ENCODE measurements around the gene VAV1.
"Not testable (repeated sequence)": the region's sequence is repeated elsewhere in the genome, so short reads cannot be mapped to it uniquely, and the experiment has no call there.

Gene VAV1

DNA sequence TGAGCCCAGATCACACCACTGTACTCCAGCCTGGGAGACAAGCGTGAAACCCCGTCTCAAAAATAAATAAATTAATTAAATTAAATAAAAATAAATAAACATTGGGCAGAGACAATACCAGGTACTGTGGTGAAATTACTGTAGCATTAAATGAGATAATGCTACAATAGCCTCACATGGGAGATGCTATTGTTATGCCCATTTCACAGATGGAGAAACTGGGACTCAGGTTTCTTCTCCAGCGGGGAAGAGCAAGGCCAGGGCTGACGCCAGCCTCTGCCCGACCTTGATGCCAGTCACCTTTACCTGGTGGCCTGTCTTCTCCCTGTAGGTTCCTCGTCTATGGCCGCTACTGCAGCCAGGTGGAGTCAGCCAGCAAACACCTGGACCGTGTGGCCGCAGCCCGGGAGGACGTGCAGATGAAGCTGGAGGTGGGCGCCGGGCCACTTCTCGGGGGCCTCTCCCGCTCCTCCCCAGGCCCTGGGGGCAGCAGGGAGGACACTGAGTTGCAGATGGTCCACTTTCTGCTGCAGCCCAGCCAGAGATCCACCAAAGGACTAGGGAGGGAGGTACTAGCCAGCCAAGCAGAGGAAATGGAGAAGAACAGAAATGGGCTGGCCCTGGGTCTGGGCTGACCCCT lies 53.9 kb downstream of the VAV1 start:
- Histone ChIP-seq H3K27ac (ENCODE audit: low read length) (no peak overlapping the region), H3K9me3 (ENCODE audit: control insufficient read depth in 1 of 2, low read length in 2 of 2) (no peaks in the 10 kb centered on the region), H3K27me3 (ENCODE audit: low read depth, low read length) (no peaks in the 10 kb centered on the region), H3K4me3 (ENCODE audit: low read depth in 1 of 2, low read length in 2 of 2) (no peak overlapping the region), H3K4me1 (ENCODE audit: control insufficient read depth in 1 of 2, insufficient read depth in 2 of 2, low read length in 2 of 2) (no peaks in the 10 kb centered on the region), H3K36me3 (ENCODE audit: control insufficient read depth in 1 of 2, insufficient read depth in 2 of 2, low read length in 2 of 2) (no peaks in the 10 kb centered on the region)

DNA sequence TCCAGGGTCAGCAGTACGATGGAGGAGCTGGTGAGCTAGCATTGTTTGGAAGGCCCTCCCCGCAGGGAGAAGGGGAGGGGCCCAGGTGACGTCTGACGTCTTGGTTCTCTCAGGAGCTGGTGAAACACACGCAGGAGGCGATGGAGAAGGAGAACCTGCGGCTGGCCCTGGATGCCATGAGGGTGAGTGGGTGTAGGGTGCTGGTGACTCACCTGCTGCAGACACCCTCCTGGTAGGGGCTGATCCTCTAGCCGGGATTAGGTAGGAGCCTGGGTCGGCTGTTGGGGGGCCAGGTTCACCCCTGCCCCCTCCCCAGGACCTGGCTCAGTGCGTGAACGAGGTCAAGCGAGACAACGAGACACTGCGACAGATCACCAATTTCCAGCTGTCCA lies 55.8 kb downstream of the VAV1 start:
- Histone ChIP-seq H3K27me3 (ENCODE audit: low read depth, low read length) (no peaks in the 10 kb centered on the region), H3K36me3 (ENCODE audit: control insufficient read depth in 1 of 2, insufficient read depth in 2 of 2, low read length in 2 of 2) (no peaks in the 10 kb centered on the region), H3K4me3 (ENCODE audit: low read depth in 1 of 2, low read length in 2 of 2) (no peak overlapping the region), H3K4me1 (ENCODE audit: control insufficient read depth in 1 of 2, insufficient read depth in 2 of 2, low read length in 2 of 2) (no peaks in the 10 kb centered on the region), H3K9me3 (ENCODE audit: control insufficient read depth in 1 of 2, low read length in 2 of 2) (no peaks in the 10 kb centered on the region), H3K27ac (ENCODE audit: low read length) (no peak overlapping the region)

DNA sequence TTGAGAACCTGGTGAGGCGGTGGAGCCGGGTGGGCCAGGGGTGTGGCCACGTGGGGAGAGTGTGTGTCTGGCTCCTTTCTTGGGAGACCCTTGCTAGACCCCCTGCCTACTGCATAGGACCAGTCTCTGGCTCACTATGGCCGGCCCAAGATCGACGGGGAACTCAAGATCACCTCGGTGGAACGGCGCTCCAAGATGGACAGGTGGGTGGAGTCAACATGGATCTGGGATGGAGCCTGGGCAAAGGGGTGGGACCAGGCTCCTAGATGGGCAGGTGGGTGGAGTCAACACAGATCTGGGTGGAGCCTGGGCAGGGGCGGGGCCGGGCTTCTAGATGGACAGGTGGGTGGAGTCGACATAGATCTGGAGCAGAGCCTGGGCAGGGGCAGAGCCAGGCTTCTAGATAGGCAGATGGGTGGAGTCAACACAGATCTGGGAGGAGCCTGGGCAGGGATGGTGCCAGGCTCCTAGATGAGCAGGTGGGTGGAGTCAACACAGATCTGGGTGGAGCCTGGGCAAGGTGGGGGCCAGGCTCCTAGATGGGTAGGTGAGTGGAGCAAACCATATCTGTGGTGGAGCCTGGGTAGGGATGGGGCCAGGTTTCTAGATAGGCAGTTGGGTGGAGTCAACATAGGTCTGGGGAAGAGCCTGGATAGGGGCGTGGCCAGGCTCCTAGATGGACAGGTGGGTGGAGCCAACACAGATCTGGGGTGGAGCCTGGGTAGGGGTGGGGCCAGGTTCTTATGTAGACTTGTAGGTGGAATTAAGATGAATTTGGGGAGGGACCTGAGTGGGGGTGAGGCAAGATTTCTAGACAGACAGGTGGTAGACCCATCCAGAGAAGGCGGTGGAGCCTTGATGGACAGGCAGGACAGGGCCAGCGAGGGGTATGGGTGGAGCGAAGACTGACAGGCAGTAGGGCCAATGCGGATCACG lies 56.5 kb downstream of the VAV1 start:
- Histone ChIP-seq H3K9me3 (ENCODE audit: control insufficient read depth in 1 of 2, low read length in 2 of 2) (no peaks in the 10 kb centered on the region), H3K4me1 (ENCODE audit: control insufficient read depth in 1 of 2, insufficient read depth in 2 of 2, low read length in 2 of 2) (no peaks in the 10 kb centered on the region), H3K4me3 (ENCODE audit: low read depth in 1 of 2, low read length in 2 of 2) (no peak overlapping the region), H3K27me3 (ENCODE audit: low read depth, low read length) (no peaks in the 10 kb centered on the region), H3K36me3 (ENCODE audit: control insufficient read depth in 1 of 2, insufficient read depth in 2 of 2, low read length in 2 of 2) (no peaks in the 10 kb centered on the region), H3K27ac (ENCODE audit: low read length) (no peak overlapping the region)

DNA sequence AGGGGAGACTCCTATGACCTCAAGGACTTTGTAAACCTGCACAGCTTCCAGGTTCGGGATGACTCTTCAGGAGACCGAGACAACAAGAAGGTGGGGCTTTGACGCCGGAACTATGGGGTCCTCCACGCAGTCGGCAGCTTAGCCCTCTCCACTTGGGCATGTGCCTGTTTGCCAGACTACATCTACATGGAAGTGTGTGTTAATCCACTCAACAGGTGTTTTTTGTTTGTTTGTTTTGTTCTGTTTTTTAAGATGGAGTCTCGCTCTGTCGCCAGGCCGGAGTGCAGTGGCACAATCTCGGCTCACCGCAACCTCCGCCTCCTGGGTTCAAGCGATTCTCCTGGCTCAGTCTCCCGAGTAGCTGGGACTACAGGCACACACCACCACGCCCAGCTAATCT lies 57.3 kb downstream of the VAV1 start:
- not testable (repeated sequence) for H3K9me3 ChIP-seq (ENCODE audit: control insufficient read depth in 1 of 2, low read length in 2 of 2); H3K27ac ChIP-seq (ENCODE audit: low read length); H3K4me1 ChIP-seq (ENCODE audit: control insufficient read depth in 1 of 2, insufficient read depth in 2 of 2, low read length in 2 of 2); H3K4me3 ChIP-seq (ENCODE audit: low read depth in 1 of 2, low read length in 2 of 2); H3K36me3 ChIP-seq (ENCODE audit: control insufficient read depth in 1 of 2, insufficient read depth in 2 of 2, low read length in 2 of 2); H3K27me3 ChIP-seq (ENCODE audit: low read depth, low read length)

DNA sequence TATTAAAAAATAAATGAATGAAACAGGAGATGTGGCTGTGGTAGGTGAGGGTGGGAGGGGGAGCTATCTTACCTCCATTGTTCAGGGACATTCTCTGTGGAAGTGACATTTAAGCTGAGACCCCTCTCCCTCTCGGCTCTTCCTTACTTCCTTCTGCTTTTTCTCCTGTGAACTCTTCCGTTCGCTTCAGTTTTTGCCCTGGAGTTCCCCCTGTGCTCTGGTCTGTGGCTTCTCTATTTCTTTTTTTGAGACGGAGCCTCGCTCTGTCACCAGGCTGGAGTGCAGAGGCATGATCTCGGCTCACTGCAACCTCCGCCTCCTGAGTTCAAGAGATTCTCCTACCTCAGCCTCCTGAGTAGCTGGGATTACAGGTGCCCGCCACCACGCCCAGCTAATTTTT lies 58.6 kb downstream of the VAV1 start:
- H3K9me3 ChIP-seq (ENCODE audit: control insufficient read depth in 1 of 2, low read length in 2 of 2); H3K4me3 ChIP-seq (ENCODE audit: low read depth in 1 of 2, low read length in 2 of 2); H3K36me3 ChIP-seq (ENCODE audit: control insufficient read depth in 1 of 2, insufficient read depth in 2 of 2, low read length in 2 of 2); H3K27ac ChIP-seq (ENCODE audit: low read length); H3K4me1 ChIP-seq (ENCODE audit: control insufficient read depth in 1 of 2, insufficient read depth in 2 of 2, low read length in 2 of 2); H3K27me3 ChIP-seq (ENCODE audit: low read depth, low read length): not testable (repeated sequence)

DNA sequence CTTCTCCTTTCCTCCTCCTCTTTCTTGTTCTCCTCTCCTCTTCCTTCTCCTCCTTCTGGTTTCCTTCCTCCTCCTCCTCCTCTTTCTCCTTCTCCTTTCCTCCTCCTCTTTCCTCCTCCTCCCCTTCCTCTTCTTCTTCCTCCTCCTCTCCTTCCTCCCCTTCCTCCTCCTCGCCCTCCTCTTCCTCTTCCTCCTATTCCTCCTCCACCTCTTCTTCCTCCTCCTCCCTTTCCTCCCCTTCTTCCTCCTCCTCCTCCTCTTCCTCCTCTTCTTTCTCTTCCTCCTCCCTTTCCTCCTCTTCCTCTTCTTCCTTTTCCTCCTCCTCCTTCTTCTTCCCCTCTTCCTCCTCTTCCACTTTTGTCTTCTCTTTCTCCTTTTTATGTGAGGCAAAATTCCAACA lies 59.9 kb downstream of the VAV1 start:
- Histone ChIP-seq H3K36me3 (ENCODE audit: control insufficient read depth in 1 of 2, insufficient read depth in 2 of 2, low read length in 2 of 2) (no peaks in the 10 kb centered on the region), H3K9me3 (ENCODE audit: control insufficient read depth in 1 of 2, low read length in 2 of 2) (peaks cover 0 to 3% of the 10 kb centered on the region in 2 donors), H3K27me3 (ENCODE audit: low read depth, low read length) (no peaks in the 10 kb centered on the region), H3K4me1 (ENCODE audit: control insufficient read depth in 1 of 2, insufficient read depth in 2 of 2, low read length in 2 of 2) (no peaks in the 10 kb centered on the region), H3K4me3 (ENCODE audit: low read depth in 1 of 2, low read length in 2 of 2) (no peak overlapping the region), H3K27ac (ENCODE audit: low read length) (no peak overlapping the region)

DNA sequence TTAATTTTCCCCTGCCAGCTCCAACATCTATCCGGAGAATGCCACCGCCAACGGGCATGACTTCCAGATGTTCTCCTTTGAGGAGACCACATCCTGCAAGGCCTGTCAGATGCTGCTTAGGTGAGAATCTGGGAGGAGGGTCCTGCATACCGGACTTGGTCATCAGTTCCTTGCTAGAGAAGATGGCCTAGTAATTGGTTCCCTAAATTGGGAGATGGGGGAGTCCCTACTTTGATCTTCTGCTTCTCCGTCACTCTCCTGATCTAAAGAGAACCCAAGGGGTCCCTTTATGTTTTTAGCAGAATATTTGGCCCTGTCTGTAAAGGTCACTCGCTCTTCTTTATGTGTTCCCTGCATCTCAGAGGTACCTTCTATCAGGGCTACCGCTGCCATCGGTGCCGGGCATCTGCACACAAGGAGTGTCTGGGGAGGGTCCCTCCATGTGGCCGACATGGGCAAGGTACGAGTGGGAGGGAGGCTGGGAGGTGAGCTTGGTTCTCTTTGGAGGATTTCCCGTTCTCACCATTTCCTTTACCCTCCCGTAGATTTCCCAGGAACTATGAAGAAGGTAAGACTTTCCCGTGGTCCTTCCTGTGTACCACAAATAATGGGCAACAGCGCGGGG lies 60.8 kb downstream of the VAV1 start:
- H3K36me3 ChIP-seq (ENCODE audit: control insufficient read depth in 1 of 2, insufficient read depth in 2 of 2, low read length in 2 of 2), result no peaks in the 10 kb centered on the region
- no peaks in the 10 kb centered on the region for H3K4me1 ChIP-seq (ENCODE audit: control insufficient read depth in 1 of 2, insufficient read depth in 2 of 2, low read length in 2 of 2)
- no peak overlapping the region for H3K4me3 ChIP-seq (ENCODE audit: low read depth in 1 of 2, low read length in 2 of 2)
- peaks cover 0 to 3% of the 10 kb centered on the region in 2 donors for H3K9me3 ChIP-seq (ENCODE audit: control insufficient read depth in 1 of 2, low read length in 2 of 2)
- H3K27me3 ChIP-seq (ENCODE audit: low read depth, low read length), result no peaks in the 10 kb centered on the region
- no peak overlapping the region for H3K27ac ChIP-seq (ENCODE audit: low read length)

DNA sequence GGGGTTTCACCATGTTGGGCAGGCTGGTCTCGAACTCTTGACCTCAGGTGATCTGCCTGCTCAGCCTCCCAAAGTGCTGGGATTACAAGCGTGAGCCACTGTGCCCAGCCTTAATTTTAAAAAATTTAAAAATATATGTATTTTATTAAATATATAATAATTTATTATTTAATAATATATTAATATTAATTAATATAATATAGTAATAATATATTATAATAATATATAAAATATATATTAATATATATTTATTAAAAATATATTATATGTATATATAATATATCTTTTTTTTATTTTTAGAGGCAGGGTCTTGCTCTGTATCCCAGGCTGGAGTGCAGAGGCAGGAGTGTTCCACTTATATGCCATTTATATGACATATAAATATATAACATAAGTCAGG lies 61.9 kb downstream of the VAV1 start:
- no peak overlapping the region for H3K4me3 ChIP-seq (ENCODE audit: low read depth in 1 of 2, low read length in 2 of 2)
- peaks cover 0 to 3% of the 10 kb centered on the region in 2 donors for H3K9me3 ChIP-seq (ENCODE audit: control insufficient read depth in 1 of 2, low read length in 2 of 2)
- no peaks in the 10 kb centered on the region for H3K4me1 ChIP-seq (ENCODE audit: control insufficient read depth in 1 of 2, insufficient read depth in 2 of 2, low read length in 2 of 2)
- H3K36me3 ChIP-seq (ENCODE audit: control insufficient read depth in 1 of 2, insufficient read depth in 2 of 2, low read length in 2 of 2), result no peaks in the 10 kb centered on the region
- no peaks in the 10 kb centered on the region for H3K27me3 ChIP-seq (ENCODE audit: low read depth, low read length)
- no peak overlapping the region for H3K27ac ChIP-seq (ENCODE audit: low read length)

DNA sequence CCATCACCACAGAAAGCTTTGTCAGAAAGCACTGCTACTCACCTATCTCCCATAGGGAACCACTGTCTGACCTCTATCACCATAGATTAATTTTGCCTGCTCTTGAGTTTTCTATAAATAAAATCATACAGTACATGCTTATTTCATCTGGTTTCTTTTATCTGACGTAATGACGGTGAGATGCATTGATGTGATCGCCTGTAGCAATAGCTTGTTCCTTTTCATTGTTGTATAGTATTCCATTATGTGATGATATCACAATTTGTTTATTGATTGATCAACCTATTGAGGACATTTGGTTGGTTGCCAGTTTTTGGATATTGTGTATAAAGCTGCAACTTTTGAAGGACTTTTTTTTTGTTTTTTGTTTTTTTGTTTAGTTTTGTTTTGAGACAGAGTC lies 63.0 kb downstream of the VAV1 start:
- Histone ChIP-seq H3K4me3 (ENCODE audit: low read depth in 1 of 2, low read length in 2 of 2) (no peak overlapping the region), H3K36me3 (ENCODE audit: control insufficient read depth in 1 of 2, insufficient read depth in 2 of 2, low read length in 2 of 2) (no peaks in the 10 kb centered on the region), H3K27ac (ENCODE audit: low read length) (no peak overlapping the region), H3K27me3 (ENCODE audit: low read depth, low read length) (no peaks in the 10 kb centered on the region), H3K9me3 (ENCODE audit: control insufficient read depth in 1 of 2, low read length in 2 of 2) (peaks cover 0 to 3% of the 10 kb centered on the region in 2 donors), H3K4me1 (ENCODE audit: control insufficient read depth in 1 of 2, insufficient read depth in 2 of 2, low read length in 2 of 2) (no peaks in the 10 kb centered on the region)

DNA sequence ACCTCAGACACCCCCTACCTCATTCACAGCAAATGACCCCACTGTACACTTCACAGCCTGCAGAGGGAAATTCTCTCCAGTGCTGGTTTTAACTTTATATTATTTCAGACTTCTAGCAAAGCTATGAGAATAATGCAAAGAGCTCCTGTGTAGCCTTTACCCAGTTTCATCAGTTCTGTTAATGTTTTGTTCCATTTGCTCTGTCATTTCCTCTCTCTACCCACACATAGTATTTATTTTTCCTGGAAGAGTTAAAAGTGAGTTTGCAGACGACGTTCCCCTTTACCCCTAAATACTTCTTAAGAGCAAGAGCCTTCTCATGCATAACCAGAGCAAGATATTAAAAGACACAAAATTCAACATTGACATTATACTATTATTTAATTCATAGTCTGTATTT lies 65.0 kb downstream of the VAV1 start:
- H3K36me3 ChIP-seq (ENCODE audit: control insufficient read depth in 1 of 2, insufficient read depth in 2 of 2, low read length in 2 of 2), result no peaks in the 10 kb centered on the region
- peaks cover 0 to 3% of the 10 kb centered on the region in 2 donors for H3K9me3 ChIP-seq (ENCODE audit: control insufficient read depth in 1 of 2, low read length in 2 of 2)
- H3K4me3 ChIP-seq (ENCODE audit: low read depth in 1 of 2, low read length in 2 of 2), result no peak overlapping the region
- no peaks in the 10 kb centered on the region for H3K27me3 ChIP-seq (ENCODE audit: low read depth, low read length)
- no peak overlapping the region for H3K27ac ChIP-seq (ENCODE audit: low read length)
- no peaks in the 10 kb centered on the region for H3K4me1 ChIP-seq (ENCODE audit: control insufficient read depth in 1 of 2, insufficient read depth in 2 of 2, low read length in 2 of 2)

DNA sequence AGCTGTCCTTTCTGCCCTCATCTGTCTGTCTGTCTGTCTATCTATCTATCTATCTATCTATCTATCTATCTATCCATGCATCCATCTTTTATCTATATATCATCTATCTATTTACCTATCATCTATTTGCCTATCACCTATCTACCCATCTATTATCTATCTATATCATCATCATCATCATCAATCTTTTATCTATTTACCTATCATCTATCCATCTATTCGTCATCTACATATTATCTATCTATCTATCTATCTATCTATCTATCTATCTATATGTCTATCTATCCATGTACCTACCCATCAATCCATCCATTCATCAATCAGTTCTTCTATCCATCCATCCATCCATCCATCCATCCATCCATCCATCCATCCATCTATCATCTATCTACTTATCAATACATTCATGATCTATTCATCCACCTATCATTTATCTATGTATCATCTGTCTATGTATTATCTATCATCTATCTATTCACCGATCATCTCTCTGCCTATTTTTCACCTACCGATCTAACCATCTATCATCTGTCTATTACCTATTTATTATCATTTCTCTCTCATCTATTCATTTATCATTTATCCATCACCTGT lies 65.7 kb downstream of the VAV1 start:
- no peak overlapping the region for H3K27ac ChIP-seq (ENCODE audit: low read length)
- H3K36me3 ChIP-seq (ENCODE audit: control insufficient read depth in 1 of 2, insufficient read depth in 2 of 2, low read length in 2 of 2), result no peaks in the 10 kb centered on the region
- H3K4me3 ChIP-seq (ENCODE audit: low read depth in 1 of 2, low read length in 2 of 2), result no peak overlapping the region
- no peaks in the 10 kb centered on the region for H3K4me1 ChIP-seq (ENCODE audit: control insufficient read depth in 1 of 2, insufficient read depth in 2 of 2, low read length in 2 of 2)
- H3K27me3 ChIP-seq (ENCODE audit: low read depth, low read length), result no peaks in the 10 kb centered on the region
- H3K9me3 ChIP-seq (ENCODE audit: control insufficient read depth in 1 of 2, low read length in 2 of 2), result peaks cover 0 to 3% of the 10 kb centered on the region in 2 donors
